NCI-H1092 (cell line): ENCODE data around the gene KICS2.

Experiments
- DNase-seq: peaks from one replicate; lab custom pipeline; 2025; lab: John Stamatoyannopoulos, UW

KICS2 gene

DNA sequence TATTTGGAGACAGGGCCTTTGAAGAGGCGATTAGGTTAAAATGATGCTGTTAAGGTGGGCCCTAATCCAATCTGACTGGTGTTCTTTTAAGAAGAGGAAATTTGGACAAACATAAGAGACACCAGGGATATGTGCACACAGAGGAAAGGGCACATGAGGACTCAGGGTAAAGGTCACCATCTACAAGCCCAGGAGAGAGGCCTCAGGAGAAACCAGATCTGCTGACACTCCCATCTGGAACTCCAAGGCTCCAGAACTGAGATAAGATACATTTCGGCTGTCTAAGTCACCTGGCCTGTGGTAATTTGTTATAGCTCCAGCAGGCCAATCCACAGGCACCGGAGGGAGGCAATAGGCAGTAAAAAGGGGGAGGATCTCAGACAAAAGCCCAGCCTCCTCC, 48.6 kb downstream of the KICS2 start:
- no peak for DNase-seq
